Inflammatory macrophage treated with lipopolysaccharide for 4 hours (primary cell): ENCODE measurements around the gene EPS15.
A peak's percentile ranks its signal among the peaks of the same experiment; 100 is the strongest.
"Not testable (repeated sequence)": the region's sequence is repeated elsewhere in the genome, so short reads cannot be mapped to it uniquely, and the experiment has no call there.

Experiments
- DNase-seq: peaks from one replicate; pipeline ENCODE4 v3.0.0-alpha.2; 2020

EPS15 gene

GRCh38 chr1:51542158-51542953 lies 23.3 kb upstream of the EPS15 start:
- no peak for DNase-seq

- DNase-seq: peak; percentile 60
Observed at GRCh38 chr1:51541313-51542050, 22.4 kb upstream of the EPS15 start.

GRCh38 chr1:51537568-51537967 lies 18.5 kb upstream of the EPS15 start:
- DNase-seq: no peak

GRCh38 chr1:51535006-51535592 lies 16.0 kb upstream of the EPS15 start:
- peak; percentile 49 for DNase-seq

- no peak for DNase-seq
Observed at GRCh38 chr1:51534447-51534846, 15.4 kb upstream of the EPS15 start.

GRCh38 chr1:51532853-51533252 lies 13.8 kb upstream of the EPS15 start:
- DNase-seq: no peak

GRCh38 chr1:51530447-51530846 lies 11.4 kb upstream of the EPS15 start:
- not testable (repeated sequence) for DNase-seq

- no peak for DNase-seq
Observed at GRCh38 chr1:51527144-51527543, 8.1 kb upstream of the EPS15 start.

GRCh38 chr1:51526248-51526647 lies 7.2 kb upstream of the EPS15 start:
- DNase-seq: no peak

GRCh38 chr1:51525295-51525694 lies 6.2 kb upstream of the EPS15 start:
- no peak for DNase-seq

GRCh38 chr1:51524817-51525216 lies 5.8 kb upstream of the EPS15 start:
- no peak for DNase-seq

GRCh38 chr1:51523931-51524330 lies 4.9 kb upstream of the EPS15 start:
- no peak for DNase-seq

- DNase-seq: peak; percentile 30
Observed at GRCh38 chr1:51520700-51521248, 1.7 kb upstream of the EPS15 start.

GRCh38 chr1:51519865-51520699 lies 1.0 kb upstream of the EPS15 start:
- DNase-seq: no peak

- no peak for DNase-seq
Observed at GRCh38 chr1:51518586-51519047, 449 bp downstream of the EPS15 start.

GRCh38 chr1:51518033-51518585 lies 957 bp downstream of the EPS15 start:
- peak; percentile 31 for DNase-seq

GRCh38 chr1:51517361-51518032 lies 1.6 kb downstream of the EPS15 start:
- DNase-seq: peak; percentile 50

GRCh38 chr1:51516649-51517158 lies 2.4 kb downstream of the EPS15 start:
- DNase-seq: no peak

- DNase-seq: no peak
Observed at GRCh38 chr1:51515982-51516648, 3.0 kb downstream of the EPS15 start.

GRCh38 chr1:51515312-51515960 lies 3.6 kb downstream of the EPS15 start:
- no peak for DNase-seq
